GM19239 (cell line): ENCODE measurements around the gene GALE.
"Not testable (repeated sequence)": the region's sequence is repeated elsewhere in the genome, so short reads cannot be mapped to it uniquely, and the experiment has no call there.

ENCODE experiments used
- DNase-seq: peaks from one replicate; pipeline ENCODE4 v3.0.0; 2011; ENCODE audit warnings: low spot score; ENCODE audit not compliant: insufficient read length
- FAIRE-seq: peaks from 2 replicates; lab custom pipeline; 2011; peaks lifted over from hg19 to GRCh38; lab: Jason Lieb, UNC

Gene GALE

DNA sequence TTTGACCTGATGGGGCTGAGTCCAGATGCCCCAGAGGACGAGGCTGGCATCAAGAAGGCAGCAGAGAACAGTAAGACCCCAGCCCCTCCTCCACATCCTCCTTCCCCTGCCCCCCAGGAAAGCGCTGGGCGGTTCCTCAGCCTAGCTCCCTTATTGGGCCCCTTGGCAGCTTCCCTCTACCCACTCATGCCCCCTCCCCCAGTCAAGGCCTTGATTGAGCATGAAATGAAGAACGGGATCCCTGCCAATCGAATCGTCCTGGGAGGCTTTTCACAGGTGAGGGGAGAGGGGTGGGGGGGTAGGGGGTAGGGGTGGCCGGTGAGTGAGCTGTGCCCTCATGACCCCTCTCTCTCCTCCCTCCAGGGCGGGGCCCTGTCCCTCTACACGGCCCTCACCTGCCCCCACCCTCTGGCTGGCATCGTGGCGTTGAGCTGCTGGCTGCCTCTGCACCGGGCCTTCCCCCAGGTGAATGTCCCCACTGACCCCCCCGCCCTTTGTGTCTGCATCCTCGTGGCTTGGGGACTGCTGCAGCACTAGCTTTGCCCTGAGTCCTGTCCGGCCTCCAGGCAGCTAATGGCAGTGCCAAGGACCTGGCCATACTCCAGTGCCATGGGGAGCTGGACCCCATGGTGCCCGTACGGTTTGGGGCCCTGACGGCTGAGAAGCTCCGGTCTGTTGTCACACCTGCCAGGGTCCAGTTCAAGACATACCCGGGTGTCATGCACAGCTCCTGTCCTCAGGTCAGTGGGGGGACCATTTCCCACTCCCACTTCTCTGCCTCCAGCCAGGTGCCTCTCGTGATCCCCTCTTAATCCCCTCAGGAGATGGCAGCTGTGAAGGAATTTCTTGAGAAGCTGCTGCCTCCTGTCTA lies 6.5 kb downstream of the GALE start:
- FAIRE-seq = no peak

DNA sequence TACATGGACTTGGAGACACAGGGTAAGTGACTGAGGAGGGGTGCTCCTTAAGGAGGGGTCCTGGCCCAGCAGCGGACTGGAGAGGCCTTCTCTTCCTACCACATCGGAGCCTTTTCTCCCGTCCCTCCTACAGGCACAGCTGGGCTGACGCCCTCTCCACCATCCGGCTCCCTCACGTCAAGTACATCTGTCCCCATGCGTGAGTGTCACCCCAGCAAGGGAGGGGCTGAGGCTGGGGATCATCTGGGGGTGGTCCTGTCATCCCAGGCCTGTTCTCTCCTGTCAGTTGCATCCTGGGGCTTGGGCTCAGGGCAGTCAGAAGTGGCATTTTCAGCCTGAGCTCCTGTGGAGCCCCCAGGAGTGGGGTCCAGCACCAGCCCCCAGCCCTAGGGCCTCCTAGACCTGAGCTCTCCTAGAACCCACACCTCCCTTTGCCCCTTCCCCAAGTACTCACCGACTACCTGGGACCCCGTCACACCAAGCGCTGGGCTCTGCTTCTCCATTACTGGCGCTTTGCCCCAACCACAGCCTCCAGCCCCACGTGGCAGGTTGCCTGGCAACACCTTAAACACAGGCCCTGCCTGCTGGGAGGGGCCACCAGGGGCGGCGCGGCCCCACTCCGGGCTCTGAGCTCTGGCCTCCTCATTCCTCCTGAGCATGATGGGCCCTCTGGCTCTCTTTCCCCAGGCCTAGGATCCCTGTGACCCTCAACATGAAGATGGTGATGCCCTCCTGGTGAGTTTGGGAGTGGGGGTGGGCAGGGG lies 7.4 kb downstream of the GALE start:
- DNase-seq (no peak), FAIRE-seq (no peak)

More for the DNA sequence above, 6.5 kb downstream of the GALE start:
- no peak for DNase-seq

DNA sequence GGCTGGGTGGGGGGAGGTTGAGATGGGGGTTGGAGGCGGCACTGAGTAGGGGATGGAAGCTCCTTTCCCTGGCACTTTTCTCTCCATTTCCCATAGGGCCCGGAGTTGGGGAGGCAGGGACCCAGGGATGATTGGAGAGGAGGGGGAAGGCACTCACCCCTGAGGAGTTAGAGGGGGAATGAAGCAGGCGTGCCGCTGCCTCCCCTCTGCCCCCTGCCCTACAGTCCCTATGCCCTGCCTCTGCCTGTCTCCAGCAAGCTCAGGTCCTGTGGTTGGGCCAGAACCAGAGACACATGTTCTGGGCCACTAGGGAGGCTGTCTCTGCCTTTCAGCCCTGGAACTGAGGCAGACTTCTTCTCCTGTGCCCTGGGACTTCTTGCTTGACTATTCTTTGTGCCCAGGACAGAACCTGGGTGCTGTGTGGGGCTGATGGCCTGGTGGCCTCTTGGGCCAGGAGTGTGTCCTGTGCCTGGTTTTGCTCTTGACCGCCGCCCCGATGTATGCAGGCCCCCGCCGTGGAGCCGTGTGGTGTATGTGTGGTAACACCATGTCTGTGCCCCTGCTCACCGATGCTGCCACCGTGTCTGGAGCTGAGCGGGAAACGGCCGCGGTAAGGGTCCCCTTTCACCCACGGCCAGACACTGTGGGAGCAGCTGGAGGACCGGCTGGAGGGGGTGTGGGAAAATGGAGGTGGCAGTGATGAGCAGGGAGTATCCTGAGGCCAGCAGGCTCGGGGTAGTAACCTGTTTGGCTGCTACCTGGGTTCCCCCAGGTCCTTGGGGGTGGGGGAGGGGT lies 8.2 kb downstream of the GALE start:
- no peak for DNase-seq
- no peak for FAIRE-seq

DNA sequence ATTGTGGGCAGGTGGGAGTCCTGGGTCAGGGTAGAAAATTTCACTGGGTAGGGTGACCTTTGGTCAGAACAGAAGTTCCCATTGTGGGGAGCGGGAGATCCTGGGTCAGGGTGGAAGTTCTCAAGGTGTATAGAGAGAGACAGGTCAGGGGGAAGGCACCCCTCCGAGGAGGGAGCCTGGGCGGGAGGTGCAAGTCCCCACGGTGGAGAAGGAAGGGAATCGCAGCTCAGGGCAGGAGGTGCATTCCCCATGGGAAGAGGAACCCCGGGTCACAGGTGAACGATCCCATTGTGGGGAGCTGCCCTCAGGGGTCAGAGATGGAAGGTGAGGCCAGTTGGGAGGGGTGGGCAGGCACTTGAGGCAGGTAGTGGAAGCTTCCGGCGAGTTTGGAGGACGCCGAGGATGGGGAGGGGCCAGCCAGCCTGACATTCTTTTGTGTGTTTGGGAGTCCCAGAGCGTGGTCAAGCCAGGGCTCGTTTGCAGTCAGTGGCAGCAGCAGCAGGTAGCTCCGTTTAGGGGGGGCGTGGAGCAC lies 9.0 kb downstream of the GALE start:
- peak; percentile 50 for DNase-seq

DNA sequence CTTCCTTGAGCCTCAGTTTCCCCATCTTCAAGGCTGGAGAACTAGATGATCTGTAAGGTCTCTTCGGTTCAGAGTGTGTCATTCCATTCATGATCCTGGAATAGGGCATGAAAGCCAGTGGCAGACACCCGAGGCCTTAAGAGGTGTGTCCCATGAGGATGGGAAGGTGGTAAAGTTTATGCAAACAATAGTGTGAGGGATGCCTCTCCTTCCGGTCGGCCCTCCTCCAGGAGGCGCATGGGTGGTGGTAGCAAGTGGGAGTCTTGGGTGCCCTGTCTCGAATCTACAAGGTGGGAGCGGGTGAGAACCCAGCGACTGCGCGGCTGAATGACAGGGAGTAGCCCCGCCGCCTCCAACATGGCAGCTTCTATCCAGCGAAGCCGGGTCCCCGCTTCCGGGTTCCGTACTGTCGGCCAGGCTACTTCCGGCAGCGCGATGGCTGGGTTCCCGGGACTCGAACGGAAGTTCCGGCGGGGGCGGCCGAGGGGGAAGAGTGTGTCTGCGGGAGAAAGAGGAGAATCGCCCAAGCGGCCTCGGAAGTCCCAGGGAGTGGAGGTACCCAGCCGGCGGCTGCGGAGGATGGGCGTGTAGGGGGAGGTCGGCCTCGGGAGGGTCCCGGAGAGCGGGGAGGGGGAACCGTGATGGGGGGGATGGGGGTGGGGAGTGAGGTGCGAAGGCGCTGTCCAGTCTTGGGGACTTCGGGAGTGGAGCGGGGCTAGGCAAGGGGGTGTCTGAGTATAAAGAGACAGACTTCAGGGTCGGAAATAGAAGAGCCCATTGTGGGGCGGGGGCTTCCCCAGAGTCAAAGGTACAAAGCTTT lies 9.6 kb downstream of the GALE start, which contains the start of gene LYPLA2:
LYPLA2 (plus strand) TSS at position 450 of the 820 bp plus-strand sequence. CDS start 1,538 bp downstream, outside the sequence.
- FAIRE-seq (peak; percentile 99), DNase-seq (peak; percentile 91)

More for the DNA sequence above, 9.0 kb downstream of the GALE start:
- FAIRE-seq = no peak

DNA sequence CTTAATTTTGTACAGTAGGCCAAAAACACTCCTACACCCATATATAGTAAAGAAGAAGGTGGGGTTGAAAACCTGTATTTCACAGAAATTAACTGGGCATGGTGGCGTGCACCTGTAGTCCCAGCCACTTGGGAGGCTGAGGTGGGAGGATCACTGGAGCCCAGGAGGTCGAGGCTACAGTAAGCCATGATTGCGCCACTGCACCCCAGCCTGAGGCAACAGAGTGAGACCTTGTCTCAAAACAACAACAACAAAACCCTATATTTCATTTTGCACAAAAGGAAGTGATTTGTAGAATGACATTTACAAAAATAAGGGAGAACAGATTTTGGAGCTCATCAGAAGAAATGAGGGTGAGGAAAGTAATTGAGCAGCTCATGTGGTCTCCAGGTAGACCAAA lies 11.9 kb downstream of the GALE start:
- no peak for DNase-seq
- FAIRE-seq = no peak

DNA sequence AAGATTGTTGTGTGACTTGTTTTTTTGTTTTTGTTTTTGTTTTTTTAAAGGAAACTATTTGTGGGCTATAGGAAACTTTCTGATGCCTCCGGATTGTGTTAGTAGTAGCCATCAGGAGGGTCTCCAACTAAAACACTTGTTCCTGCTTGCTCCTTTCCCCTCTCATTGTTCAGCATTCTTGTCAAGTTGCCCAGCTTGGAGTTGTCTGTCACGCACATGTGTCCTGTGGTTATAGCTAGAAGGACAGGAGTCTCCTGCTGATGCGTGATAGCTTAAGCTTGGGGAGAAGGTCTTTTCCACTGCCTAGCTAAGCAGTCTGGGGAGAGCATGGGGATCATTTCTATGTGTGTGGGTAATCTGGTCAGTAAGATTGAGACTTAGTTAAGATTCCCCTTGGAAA lies 12.9 kb downstream of the GALE start:
- DNase-seq = no peak
- FAIRE-seq = no peak

DNA sequence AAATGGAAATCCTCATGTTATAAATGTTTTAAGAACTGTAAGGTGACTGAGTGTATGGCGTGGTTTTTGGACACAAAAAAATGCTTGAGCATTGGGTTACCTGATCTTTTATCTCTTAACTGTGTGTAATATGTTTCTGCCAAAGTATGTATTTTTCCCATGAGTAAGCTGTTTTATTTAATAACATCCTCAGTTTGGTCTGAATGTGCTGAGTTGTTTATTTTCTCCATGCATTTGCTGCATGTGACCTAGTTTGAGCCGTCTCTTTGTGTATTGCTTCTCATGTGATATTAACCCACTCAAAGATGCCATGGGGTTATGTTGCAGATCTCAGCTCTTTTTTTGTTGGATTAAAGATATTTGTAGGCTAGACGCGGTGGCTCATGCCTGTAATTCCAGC lies 15.7 kb downstream of the GALE start:
- FAIRE-seq (no peak), DNase-seq (no peak)

DNA sequence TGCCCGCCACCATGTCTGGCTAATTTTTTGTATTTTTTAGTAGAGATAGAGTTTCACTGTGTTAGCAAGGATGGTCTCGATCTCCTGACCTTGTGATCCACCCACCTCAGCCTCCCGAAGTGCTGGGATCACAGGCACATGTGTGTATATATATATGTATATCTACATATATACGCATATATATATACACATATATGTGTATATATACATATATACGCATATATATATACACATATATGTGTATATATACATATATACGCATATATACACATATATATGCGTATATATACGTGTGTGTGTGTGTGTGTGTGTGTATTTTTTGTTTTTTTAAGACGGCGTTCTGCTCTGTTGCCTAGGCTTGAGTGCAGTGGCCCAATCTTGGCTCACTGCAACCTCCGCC lies 17.4 kb downstream of the GALE start:
- not testable (repeated sequence) for DNase-seq, FAIRE-seq

DNA sequence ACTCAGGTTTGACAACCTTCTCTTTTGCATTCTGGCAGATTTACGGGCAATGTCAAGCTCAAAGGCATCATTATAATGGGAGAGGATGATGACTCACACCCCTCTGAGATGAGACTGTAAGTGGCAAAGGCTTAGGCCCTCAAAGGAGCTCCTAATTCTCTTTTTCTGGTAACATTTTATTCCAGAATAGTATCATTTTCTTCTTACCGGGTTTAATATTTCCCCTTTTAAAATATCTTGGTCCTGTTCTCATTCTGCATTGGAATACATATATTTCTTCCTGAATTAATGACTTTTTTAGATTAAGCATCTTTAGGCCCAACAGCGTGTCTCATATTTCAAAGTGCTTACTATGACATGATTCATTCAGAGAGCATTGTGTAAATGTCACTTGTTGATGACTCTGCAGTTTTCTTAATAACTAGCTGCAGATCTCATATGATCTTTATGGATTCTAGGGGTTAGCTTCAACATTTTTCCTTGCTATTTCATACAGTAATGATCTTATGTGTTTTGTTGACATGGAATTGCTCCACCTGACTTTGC lies 20.7 kb downstream of the GALE start:
- DNase-seq (no peak), FAIRE-seq (no peak)

DNA sequence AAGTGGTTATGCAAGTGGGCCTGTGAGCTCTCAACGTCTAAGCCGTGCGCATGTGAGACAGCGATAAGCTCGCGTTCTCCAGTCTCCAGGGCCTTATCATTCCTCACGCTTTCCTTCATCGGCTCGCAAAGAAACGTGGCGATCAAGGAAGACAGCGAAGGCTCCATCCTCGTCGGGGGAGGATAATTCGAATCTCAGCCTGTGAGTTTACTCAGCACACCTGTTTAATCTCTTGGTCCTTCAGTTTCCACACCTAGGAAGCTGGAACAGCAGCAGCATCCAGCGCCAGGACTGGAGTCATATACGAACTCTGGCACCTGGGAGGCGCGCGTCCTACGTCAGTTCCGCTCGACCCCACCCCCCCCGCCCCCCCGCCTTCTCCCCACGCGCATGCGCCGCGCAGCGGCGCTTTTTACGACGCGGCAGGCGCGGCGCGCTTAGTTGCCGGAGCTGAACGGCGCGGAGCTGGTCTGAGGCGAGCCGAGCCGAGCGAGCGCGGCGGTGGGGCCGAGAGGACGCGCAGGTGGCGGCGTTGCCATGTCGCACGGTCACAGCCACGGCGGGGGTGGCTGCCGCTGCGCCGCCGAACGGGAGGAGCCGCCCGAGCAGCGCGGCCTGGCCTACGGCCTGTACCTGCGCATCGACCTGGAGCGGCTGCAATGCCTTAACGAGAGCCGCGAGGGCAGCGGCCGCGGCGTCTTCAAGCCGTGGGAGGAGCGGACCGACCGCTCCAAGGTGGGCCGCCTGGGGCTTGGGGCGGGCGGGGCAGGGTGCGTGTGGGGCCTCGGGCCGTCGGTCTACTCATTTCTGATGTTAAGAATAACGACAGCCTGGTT lies 22.4 kb downstream of the GALE start, which contains the start of gene PITHD1:
PITHD1 (plus strand) TSS at position 440 of the 836 bp plus-strand sequence; CDS start at position 538, 98 bp downstream.
- DNase-seq (peak; percentile 89), FAIRE-seq (peak; percentile 82)

DNA sequence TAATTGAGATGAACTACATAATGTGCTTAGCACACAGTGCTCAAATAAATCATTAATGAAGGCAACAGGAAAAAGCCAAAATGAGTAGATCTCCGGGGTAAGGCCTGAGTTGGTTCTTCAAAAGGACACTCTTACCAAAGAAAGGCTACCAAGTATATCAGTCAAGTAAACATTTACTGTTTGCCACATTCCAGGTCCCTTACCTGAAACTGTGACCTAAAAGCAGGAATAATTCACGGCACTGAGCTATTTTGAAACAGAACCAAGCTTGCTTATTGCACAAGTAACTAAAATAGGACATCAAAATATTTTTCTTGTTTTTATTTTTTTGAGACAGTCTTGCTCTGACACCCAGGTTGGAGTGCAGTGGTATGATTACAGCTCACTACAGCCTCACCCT lies 24.3 kb downstream of the GALE start:
- FAIRE-seq (no peak), DNase-seq (no peak)

DNA sequence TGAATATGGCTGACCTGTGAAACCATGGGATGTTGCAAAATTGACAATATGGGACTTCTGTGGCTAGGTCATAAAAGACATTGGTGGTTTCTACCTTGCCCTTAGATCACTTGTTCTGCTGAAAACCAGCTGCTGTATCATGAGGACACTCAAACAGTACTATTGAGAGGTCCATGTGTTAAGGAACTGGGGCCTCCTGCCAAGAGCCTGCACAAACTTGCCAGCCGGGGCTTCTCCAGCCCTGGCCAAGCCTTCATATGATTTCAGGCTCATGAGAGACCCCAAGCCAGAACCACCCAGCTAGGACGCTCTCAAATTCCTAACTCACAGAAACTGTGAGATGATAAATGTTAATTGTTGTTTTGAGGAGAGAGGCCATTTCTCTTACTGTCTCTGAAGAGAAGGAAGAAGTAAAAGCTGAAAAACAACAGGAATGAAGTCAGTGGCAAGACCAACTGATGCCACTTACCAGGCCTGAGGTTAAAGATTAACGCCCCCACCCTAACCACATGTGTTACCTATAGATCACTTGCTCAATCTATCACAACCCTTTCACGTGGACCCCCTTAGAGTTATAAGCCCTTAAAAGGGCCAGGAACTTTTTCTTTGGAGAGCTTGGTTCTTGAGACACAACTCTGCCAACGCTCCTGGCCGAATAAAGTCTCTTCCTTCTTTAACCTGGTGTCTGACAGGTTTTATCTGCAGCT lies 26.2 kb downstream of the GALE start:
- DNase-seq (no peak), FAIRE-seq (no peak)

DNA sequence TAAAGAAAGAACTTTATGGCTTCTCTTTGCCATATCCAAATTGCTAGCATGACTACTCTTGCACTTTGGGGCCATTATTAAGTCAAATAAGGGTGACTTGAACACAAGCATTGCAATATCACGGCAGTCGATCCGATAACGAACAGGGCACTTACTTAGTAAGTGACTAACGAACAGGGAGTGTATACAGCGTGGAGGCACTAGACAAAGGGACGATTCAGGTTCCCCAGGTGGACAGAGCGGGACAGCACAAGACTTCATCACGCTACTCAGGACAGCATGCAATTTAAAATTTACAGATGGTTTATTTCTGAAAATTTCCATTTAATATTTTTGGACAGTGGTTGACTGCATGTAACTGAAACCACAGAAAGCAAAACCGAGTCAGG lies 27.7 kb downstream of the GALE start:
- no peak for FAIRE-seq
- DNase-seq = no peak

DNA sequence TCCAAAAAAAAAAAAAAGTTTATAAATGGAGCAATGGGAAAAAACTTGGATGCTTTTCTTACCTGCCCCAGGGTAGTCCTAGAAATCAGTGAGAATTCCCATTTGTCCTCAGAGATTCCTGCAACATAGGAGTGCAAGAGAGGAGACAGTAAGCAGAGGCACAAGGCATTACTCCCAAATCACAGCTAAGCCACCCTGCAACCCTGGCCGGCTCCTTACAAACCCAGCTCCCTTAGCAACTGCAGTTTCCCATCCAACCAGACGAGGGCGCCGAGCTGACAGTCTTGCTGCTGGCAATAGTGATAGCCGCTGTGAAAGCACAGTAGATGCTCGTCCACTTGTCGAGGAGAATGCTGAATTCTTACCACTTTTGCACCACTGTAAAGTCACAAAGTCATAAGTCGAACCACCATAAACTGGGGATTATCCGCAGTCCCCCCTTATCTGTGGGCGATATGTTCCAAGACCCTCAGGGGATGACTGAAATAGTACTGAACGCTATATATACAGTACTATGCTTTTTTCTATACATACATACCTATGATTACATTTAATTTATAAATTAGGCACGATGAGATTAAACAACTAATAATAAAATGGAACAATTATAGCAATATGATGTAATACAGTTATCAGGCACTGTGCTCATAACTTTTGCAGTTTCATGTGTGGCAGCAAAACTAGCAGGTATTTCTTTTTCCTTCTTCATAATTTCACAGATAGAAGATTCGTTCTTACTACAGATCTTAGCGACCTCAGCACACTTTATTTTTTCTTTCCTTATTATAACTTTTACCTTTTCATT lies 28.3 kb downstream of the GALE start:
- FAIRE-seq = peak; percentile 85
- peak; percentile 49 for DNase-seq

DNA sequence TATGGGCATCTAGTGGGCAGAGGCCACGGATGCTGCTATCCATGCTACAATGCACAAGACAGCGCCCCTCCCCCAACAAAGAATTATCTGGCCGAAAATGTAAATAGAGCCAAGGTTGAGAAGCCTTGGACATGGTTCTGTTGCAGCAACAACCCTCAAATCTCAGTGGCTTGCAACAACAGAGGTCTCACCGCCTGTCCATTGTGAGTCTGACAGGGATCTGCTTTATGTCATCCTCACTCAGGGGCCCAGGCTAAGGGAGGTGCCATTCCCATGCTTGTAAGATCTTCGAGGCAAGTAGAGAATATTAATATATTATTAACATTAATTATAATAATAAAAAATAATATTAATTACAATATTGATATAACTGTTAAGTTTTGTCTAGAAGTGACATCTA lies 31.8 kb downstream of the GALE start:
- no peak for FAIRE-seq
- no peak for DNase-seq
